GM23338 (cell line): ENCODE data around the gene RIPK4.

Experiments
- CREB1 ChIP-seq: fragments of 250-450 bp; sonication (Bioruptor Pico); IDR thresholded peaks from 2 replicates; pipeline ENCODE4 v1.5.0; 2020; ENCODE audit warnings: low read depth, mild to moderate bottlenecking, moderate library complexity
- ETS1 ChIP-seq: IDR thresholded peaks from 2 replicates; pipeline ENCODE4 v1.6.1; 2016; ENCODE audit warnings: antibody characterized with exemption
- EZH2 ChIP-seq: fragments of 200-600 bp; sonication (generic); IDR thresholded peaks from one replicate; pipeline ENCODE4 v1.8.0; 2017; ENCODE audit warnings: antibody characterized with exemption, mild to moderate bottlenecking, low read depth; ENCODE audit not compliant: unreplicated experiment
- EZH2phosphoT487 ChIP-seq: fragments of 200-600 bp; sonication (generic); IDR thresholded peaks from one replicate; pipeline ENCODE4 v1.8.1; 2018; ENCODE audit warnings: antibody characterized with exemption; ENCODE audit not compliant: unreplicated experiment
- JUNB ChIP-seq: IDR thresholded peaks from one replicate; pipeline ENCODE4 v1.6.1; 2016; ENCODE audit warnings: antibody characterized with exemption; ENCODE audit not compliant: unreplicated experiment
- NANOG ChIP-seq: IDR thresholded peaks from 2 replicates; pipeline ENCODE4 v1.6.1; 2016; ENCODE audit warnings: antibody characterized with exemption, borderline replicate concordance
- POLR2AphosphoS5 ChIP-seq: IDR thresholded peaks from 2 replicates; pipeline ENCODE4 v1.6.1; 2016; ENCODE audit warnings: antibody characterized with exemption, low read depth
- STAT1 ChIP-seq: IDR thresholded peaks from one replicate; pipeline ENCODE4 v1.6.1; 2016; ENCODE audit warnings: antibody characterized with exemption; ENCODE audit not compliant: unreplicated experiment
- ZNF114 ChIP-seq: fragments of 250-450 bp; sonication (Bioruptor Pico); IDR thresholded peaks from 2 replicates; pipeline ENCODE4 v1.5.0; 2020; ENCODE audit warnings: mild to moderate bottlenecking, moderate library complexity
- ZNF462 ChIP-seq: fragments of 250-450 bp; sonication (Bioruptor Pico); IDR thresholded peaks from 2 replicates; pipeline ENCODE4 v1.5.0; 2020; ENCODE audit warnings: mild to moderate bottlenecking, moderate library complexity
- TF ChIP-seq, protein P1 (sequence below), 2 experiments: fragments of 200-600 bp in 1 of 2; sonication (generic) in 1 of 2; conservative IDR thresholded peaks; 2 replicates each; pipeline versions ENCODE4 v1.5.1 to v1.6.1; 2016 to 2017; ENCODE audit warnings: antibody characterized with exemption in 2 of 2, low read depth in 2 of 2, mild to moderate bottlenecking in 2 of 2, moderate library complexity in 1 of 2
- TF ChIP-seq, protein P2 (sequence below): IDR thresholded peaks from one replicate; pipeline ENCODE4 v1.6.1; 2018; ENCODE audit warnings: antibody characterized with exemption; ENCODE audit not compliant: unreplicated experiment

DNA sequence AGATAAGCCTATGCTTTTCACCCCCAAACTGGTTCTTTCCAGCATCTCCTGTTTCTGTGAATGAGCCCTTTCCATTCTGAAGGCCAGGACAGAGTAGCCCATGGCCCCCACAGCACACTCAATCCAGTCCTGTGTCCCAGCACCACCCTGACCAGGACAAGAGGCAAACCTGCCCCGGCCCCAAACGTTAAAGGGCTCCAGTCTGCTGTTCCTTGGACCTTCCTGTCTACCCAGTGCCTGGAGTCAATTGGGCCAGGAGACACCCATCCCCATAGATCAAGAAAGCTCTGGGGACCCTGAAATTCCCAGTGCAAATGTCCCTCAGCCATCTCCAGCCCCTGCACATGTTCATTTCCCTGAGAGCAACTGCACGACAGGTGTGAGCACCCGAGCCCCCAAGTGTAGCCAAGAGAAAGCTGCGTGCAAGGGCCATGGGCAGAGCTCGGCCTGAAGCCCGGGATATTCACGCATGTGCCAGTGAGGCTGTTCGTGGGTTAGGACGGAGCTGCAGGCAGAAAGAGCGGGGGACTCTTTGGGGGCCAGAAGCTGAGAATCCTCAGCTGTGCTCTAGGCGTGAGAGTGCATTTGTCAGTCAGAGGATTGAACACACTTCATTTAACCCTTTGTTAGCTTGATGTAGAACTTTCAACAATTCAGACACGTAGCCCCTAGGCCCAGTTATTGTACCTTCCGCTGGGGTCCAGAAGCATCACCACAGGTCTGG is 4.2 kb upstream of the RIPK4 start:
- TF ChIP-seq, protein P1, sequence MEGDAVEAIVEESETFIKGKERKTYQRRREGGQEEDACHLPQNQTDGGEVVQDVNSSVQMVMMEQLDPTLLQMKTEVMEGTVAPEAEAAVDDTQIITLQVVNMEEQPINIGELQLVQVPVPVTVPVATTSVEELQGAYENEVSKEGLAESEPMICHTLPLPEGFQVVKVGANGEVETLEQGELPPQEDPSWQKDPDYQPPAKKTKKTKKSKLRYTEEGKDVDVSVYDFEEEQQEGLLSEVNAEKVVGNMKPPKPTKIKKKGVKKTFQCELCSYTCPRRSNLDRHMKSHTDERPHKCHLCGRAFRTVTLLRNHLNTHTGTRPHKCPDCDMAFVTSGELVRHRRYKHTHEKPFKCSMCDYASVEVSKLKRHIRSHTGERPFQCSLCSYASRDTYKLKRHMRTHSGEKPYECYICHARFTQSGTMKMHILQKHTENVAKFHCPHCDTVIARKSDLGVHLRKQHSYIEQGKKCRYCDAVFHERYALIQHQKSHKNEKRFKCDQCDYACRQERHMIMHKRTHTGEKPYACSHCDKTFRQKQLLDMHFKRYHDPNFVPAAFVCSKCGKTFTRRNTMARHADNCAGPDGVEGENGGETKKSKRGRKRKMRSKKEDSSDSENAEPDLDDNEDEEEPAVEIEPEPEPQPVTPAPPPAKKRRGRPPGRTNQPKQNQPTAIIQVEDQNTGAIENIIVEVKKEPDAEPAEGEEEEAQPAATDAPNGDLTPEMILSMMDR (conservative IDR thresholded peaks at IDR 0.05; ENCODE audit: low read depth in 2 of 2) = no peak
- TF ChIP-seq EZH2phosphoT487 = no peak
- TF ChIP-seq EZH2 = no peak
- no peak for TF ChIP-seq ZNF114
- no peak for TF ChIP-seq POLR2AphosphoS5
- TF ChIP-seq, protein P2, sequence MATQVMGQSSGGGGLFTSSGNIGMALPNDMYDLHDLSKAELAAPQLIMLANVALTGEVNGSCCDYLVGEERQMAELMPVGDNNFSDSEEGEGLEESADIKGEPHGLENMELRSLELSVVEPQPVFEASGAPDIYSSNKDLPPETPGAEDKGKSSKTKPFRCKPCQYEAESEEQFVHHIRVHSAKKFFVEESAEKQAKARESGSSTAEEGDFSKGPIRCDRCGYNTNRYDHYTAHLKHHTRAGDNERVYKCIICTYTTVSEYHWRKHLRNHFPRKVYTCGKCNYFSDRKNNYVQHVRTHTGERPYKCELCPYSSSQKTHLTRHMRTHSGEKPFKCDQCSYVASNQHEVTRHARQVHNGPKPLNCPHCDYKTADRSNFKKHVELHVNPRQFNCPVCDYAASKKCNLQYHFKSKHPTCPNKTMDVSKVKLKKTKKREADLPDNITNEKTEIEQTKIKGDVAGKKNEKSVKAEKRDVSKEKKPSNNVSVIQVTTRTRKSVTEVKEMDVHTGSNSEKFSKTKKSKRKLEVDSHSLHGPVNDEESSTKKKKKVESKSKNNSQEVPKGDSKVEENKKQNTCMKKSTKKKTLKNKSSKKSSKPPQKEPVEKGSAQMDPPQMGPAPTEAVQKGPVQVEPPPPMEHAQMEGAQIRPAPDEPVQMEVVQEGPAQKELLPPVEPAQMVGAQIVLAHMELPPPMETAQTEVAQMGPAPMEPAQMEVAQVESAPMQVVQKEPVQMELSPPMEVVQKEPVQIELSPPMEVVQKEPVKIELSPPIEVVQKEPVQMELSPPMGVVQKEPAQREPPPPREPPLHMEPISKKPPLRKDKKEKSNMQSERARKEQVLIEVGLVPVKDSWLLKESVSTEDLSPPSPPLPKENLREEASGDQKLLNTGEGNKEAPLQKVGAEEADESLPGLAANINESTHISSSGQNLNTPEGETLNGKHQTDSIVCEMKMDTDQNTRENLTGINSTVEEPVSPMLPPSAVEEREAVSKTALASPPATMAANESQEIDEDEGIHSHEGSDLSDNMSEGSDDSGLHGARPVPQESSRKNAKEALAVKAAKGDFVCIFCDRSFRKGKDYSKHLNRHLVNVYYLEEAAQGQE = no peak
- TF ChIP-seq ETS1 = no peak
- TF ChIP-seq CREB1 (CRISPR knock-in tag) = no peak
- no peak for TF ChIP-seq NANOG
- no peak for TF ChIP-seq JUNB
- no peak for TF ChIP-seq STAT1
- no peak for TF ChIP-seq ZNF462 (CRISPR knock-in tag)
